Measurements from ENCODE around the gene SORL1-AS1.

SORL1-AS1 gene

DNA sequence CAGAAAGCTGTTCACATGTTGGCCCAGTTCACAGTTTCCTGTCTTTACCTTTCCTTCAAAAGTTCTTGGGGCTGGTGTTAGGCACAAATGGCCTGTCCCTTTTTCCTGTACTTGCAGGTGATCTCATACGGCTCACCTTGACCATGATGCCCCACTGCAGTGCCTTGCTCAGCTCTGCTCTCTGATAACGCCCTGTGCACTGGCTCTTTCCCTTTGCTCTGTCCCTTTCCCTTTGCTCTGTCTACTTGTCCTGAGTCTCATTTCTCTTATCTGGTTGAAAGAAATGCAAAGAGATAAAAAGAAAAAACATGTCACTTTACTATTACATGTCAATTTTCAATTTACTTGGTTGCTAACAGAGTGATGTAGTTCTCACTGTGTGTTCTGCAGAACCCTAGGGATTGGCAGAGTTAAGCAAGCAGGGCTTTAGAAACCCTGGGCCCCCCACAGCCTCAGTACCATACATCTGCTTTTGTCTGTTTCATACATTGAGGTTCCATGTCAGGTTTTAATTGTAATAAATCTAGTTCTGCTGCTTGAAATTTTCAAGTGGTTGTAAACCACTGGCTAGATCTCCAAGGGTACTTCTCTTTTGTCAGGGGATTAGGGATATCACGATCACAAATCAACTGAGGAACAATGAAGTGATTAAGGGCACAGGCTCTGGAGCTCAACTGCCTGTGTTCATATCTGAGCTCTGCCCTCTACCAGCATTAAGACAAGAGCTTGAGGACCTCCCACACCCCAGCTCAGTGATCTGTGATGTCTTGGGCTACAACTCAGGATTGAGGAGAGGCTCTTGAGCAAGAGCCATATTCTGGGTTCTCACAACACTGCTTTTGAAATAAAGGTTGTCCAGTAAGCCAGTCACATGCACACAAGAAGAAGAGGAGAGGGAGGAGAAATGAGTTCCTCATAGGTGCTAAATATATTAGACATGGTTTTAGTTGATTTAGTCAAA is 16.9 kb downstream of the SORL1-AS1 start:
- TF ChIP-seq CTCF (IDR thresholded peaks at IDR 0.05; ENCODE audit: borderline replicate concordance, control extremely low read depth, extremely low read depth, insufficient read depth, missing control alignments), result no peak
- no peak for DNase-seq (ENCODE audit: low spot score)
- in situ Hi-C loops (cut with MboI; ENCODE audit: low sequenced_read_pairs, unreplicated experiment), result no loop called here

DNA sequence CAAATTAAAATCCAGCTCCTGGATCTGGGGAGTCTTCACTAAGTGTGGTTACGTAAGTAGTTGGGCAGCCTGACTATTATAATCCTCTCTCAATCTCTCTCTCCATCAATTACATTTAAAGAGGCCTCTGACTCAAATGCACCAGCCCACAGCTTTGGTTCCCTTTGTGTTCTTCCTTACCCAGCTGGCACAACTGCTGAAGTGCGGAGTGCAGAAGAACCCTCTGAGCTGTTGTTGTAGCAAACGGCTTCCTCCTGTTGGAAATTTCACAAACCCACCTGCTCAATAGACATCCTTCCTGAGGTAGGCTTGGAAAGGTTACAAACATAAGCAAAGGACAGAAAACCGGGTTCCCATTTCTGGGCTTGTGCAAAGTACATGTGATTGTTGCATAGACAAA is 17.6 kb downstream of the SORL1-AS1 start:
- no peak for TF ChIP-seq CTCF (IDR thresholded peaks at IDR 0.05; ENCODE audit: borderline replicate concordance, control extremely low read depth, extremely low read depth, insufficient read depth, missing control alignments)
- in situ Hi-C loops (cut with MboI; ENCODE audit: low sequenced_read_pairs, unreplicated experiment), result no loop called here
- DNase-seq (ENCODE audit: low spot score), result no peak

GRCh38 chr11:121431820-121432526 is 20.8 kb downstream of the SORL1-AS1 start:
- no peak for TF ChIP-seq CTCF (IDR thresholded peaks at IDR 0.05; ENCODE audit: borderline replicate concordance, control extremely low read depth, extremely low read depth, insufficient read depth, missing control alignments)
- in situ Hi-C loops (cut with MboI; ENCODE audit: low sequenced_read_pairs, unreplicated experiment), result no loop called here
- no peak for DNase-seq (ENCODE audit: low spot score)

GRCh38 chr11:121429556-121429955 is 23.2 kb downstream of the SORL1-AS1 start:
- TF ChIP-seq CTCF (IDR thresholded peaks at IDR 0.05; ENCODE audit: borderline replicate concordance, control extremely low read depth, extremely low read depth, insufficient read depth, missing control alignments), result no peak
- no peak for DNase-seq (ENCODE audit: low spot score)
- in situ Hi-C loops (cut with MboI; ENCODE audit: low sequenced_read_pairs, unreplicated experiment), result loop anchor here (5.0 kb wide), 1 partner anchor 102 kb away; no protein-coding TSS in a partner anchor

- in situ Hi-C loops (cut with MboI; ENCODE audit: low sequenced_read_pairs, unreplicated experiment), result loop anchor here (5.0 kb wide), 1 partner anchor 100 kb away; no protein-coding TSS in a partner anchor
Measured at GRCh38 chr11:121427400-121427744, 25.4 kb downstream of the SORL1-AS1 start.

More at GRCh38 chr11:121427400-121427744, 25.4 kb downstream of the SORL1-AS1 start:
- TF ChIP-seq CTCF (IDR thresholded peaks at IDR 0.05; ENCODE audit: borderline replicate concordance, control extremely low read depth, extremely low read depth, insufficient read depth, missing control alignments), result no peak
- DNase-seq (ENCODE audit: low spot score), result no peak

All from GM13976 (cell line).